ENCODE results near the gene PITPNM3.
A peak's percentile ranks its signal among the peaks of the same experiment; 100 is the strongest.

The PITPNM3 gene

GRCh38 chr17:6435968-6436367 is 120.4 kb downstream of the PITPNM3 start:
- no peak for DNase-seq

GRCh38 chr17:6435051-6435450 is 121.3 kb downstream of the PITPNM3 start, which contains the start of gene AIPL1:
AIPL1 (minus strand) TSS chr17:6435121; CDS start chr17:6435104, 17 bp downstream.
- DNase-seq = no peak

GRCh38 chr17:6430769-6431168 is 125.6 kb downstream of the PITPNM3 start:
- no peak for DNase-seq

- DNase-seq = no peak
Observed at GRCh38 chr17:6429266-6429665, 127.1 kb downstream of the PITPNM3 start.

GRCh38 chr17:6428207-6428965 is 128.0 kb downstream of the PITPNM3 start:
- no peak for DNase-seq

- no peak for DNase-seq
Observed at GRCh38 chr17:6427279-6427781, 129.0 kb downstream of the PITPNM3 start.

GRCh38 chr17:6426356-6427101 is 129.8 kb downstream of the PITPNM3 start:
- DNase-seq = no peak

- DNase-seq = no peak
Observed at GRCh38 chr17:6425407-6425806, 130.9 kb downstream of the PITPNM3 start.

GRCh38 chr17:6423931-6424330 is 132.4 kb downstream of the PITPNM3 start:
- DNase-seq = no peak

GRCh38 chr17:6422654-6423241 is 133.6 kb downstream of the PITPNM3 start:
- no peak for DNase-seq

- DNase-seq = peak; percentile 30
Observed at GRCh38 chr17:6421700-6422604, 134.4 kb downstream of the PITPNM3 start.

- no peak for DNase-seq
Observed at GRCh38 chr17:6420173-6420641, 136.1 kb downstream of the PITPNM3 start.

- DNase-seq = no peak
Observed at GRCh38 chr17:6415616-6416015, 140.7 kb downstream of the PITPNM3 start.

GRCh38 chr17:6413065-6413464 is 143.3 kb downstream of the PITPNM3 start:
- peak; percentile 17 for DNase-seq

- no peak for DNase-seq
Observed at GRCh38 chr17:6408735-6409134, 147.6 kb downstream of the PITPNM3 start.

- DNase-seq = no peak
Observed at GRCh38 chr17:6408276-6408675, 148.1 kb downstream of the PITPNM3 start.

- DNase-seq = no peak
Observed at GRCh38 chr17:6402258-6402657, 154.1 kb downstream of the PITPNM3 start.

Measured in NCI-H774 (cell line).